ENCODE data around the gene TUT4.
A peak's percentile ranks its signal among the peaks of the same experiment; 100 is the strongest.
"Not testable (repeated sequence)": the region's sequence is repeated elsewhere in the genome, so short reads cannot be mapped to it uniquely, and the experiment has no call there.

Gene TUT4

GRCh38 chr1:52552505-52553361 is at the start of gene TUT4:
Gene TUT4 (minus strand): TSS chr1:52553092. CDS start chr1:52526280, 26,812 bp downstream.
- peak; percentile 37 for DNase-seq

GRCh38 chr1:52601991-52602855 is 49.3 kb upstream of the TUT4 start, which contains the start of gene GPX7:
Gene GPX7 (plus strand): TSS chr1:52602371. CDS start chr1:52602410, 39 bp downstream.
- no peak for DNase-seq

- no peak for DNase-seq
Measured at GRCh38 chr1:52601519-52601918, 48.6 kb upstream of the TUT4 start.

- DNase-seq = no peak
Measured at GRCh38 chr1:52600533-52601179, 47.8 kb upstream of the TUT4 start.

- DNase-seq = no peak
Measured at GRCh38 chr1:52599236-52599635, 46.3 kb upstream of the TUT4 start.

GRCh38 chr1:52598729-52599128 is 45.8 kb upstream of the TUT4 start:
- no peak for DNase-seq

- no peak for DNase-seq
Measured at GRCh38 chr1:52597912-52598311, 45.0 kb upstream of the TUT4 start.

GRCh38 chr1:52595061-52595460 is 42.2 kb upstream of the TUT4 start:
- no peak for DNase-seq

GRCh38 chr1:52593495-52593894 is 40.6 kb upstream of the TUT4 start:
- no peak for DNase-seq

GRCh38 chr1:52592637-52593323 is 39.9 kb upstream of the TUT4 start:
- no peak for DNase-seq

GRCh38 chr1:52590266-52590665 is 37.4 kb upstream of the TUT4 start:
- DNase-seq = no peak

GRCh38 chr1:52588535-52588934 is 35.6 kb upstream of the TUT4 start:
- peak; percentile 86 for DNase-seq

GRCh38 chr1:52588027-52588426 is 35.1 kb upstream of the TUT4 start:
- DNase-seq = no peak

- no peak for DNase-seq
Measured at GRCh38 chr1:52585474-52585873, 32.6 kb upstream of the TUT4 start.

GRCh38 chr1:52582116-52582696 is 29.3 kb upstream of the TUT4 start:
- no peak for DNase-seq

GRCh38 chr1:52580283-52580682 is 27.4 kb upstream of the TUT4 start:
- no peak for DNase-seq

GRCh38 chr1:52579415-52579814 is 26.5 kb upstream of the TUT4 start:
- DNase-seq = no peak

- DNase-seq = not testable (repeated sequence)
Measured at GRCh38 chr1:52578066-52578465, 25.2 kb upstream of the TUT4 start.

- DNase-seq = no peak
Measured at GRCh38 chr1:52576074-52576473, 23.2 kb upstream of the TUT4 start.

- DNase-seq = peak; percentile 79
Measured at GRCh38 chr1:52574594-52574993, 21.7 kb upstream of the TUT4 start.

- no peak for DNase-seq
Measured at GRCh38 chr1:52572387-52572786, 19.5 kb upstream of the TUT4 start.

- DNase-seq = peak; percentile 50
Measured at GRCh38 chr1:52571783-52572182, 18.9 kb upstream of the TUT4 start.
